Measurements from ENCODE around the gene NDUFS6.

- no peak for TF ChIP-seq OSR1 (CRISPR knock-in tag; IDR thresholded peaks at IDR 0.05)
- TF ChIP-seq CSDC2 (CRISPR knock-in tag; IDR thresholded peaks at IDR 0.05): no peak
- TF ChIP-seq SNAI2 (CRISPR knock-in tag; IDR thresholded peaks at IDR 0.05): no peak
- TF ChIP-seq ZNF565 (CRISPR knock-in tag; conservative IDR thresholded peaks at IDR 0.05; ENCODE audit: low read depth): no peak
- no peak for TF ChIP-seq ZFP30 (CRISPR knock-in tag; IDR thresholded peaks at IDR 0.05)
- TF ChIP-seq, protein P1, sequence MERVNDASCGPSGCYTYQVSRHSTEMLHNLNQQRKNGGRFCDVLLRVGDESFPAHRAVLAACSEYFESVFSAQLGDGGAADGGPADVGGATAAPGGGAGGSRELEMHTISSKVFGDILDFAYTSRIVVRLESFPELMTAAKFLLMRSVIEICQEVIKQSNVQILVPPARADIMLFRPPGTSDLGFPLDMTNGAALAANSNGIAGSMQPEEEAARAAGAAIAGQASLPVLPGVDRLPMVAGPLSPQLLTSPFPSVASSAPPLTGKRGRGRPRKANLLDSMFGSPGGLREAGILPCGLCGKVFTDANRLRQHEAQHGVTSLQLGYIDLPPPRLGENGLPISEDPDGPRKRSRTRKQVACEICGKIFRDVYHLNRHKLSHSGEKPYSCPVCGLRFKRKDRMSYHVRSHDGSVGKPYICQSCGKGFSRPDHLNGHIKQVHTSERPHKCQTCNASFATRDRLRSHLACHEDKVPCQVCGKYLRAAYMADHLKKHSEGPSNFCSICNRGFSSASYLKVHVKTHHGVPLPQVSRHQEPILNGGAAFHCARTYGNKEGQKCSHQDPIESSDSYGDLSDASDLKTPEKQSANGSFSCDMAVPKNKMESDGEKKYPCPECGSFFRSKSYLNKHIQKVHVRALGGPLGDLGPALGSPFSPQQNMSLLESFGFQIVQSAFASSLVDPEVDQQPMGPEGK (CRISPR knock-in tag; IDR thresholded peaks at IDR 0.05; ENCODE audit: borderline replicate concordance): no peak
- TF ChIP-seq ZFP3 (CRISPR knock-in tag; IDR thresholded peaks at IDR 0.05): no peak
- TF ChIP-seq, protein P2, sequence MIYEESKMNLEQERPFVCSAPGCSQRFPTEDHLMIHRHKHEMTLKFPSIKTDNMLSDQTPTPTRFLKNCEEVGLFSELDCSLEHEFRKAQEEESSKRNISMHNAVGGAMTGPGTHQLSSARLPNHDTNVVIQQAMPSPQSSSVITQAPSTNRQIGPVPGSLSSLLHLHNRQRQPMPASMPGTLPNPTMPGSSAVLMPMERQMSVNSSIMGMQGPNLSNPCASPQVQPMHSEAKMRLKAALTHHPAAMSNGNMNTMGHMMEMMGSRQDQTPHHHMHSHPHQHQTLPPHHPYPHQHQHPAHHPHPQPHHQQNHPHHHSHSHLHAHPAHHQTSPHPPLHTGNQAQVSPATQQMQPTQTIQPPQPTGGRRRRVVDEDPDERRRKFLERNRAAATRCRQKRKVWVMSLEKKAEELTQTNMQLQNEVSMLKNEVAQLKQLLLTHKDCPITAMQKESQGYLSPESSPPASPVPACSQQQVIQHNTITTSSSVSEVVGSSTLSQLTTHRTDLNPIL (CRISPR knock-in tag; IDR thresholded peaks at IDR 0.05; ENCODE audit: low read depth): no peak
Measured at GRCh38 chr5:1780614-1780930, 20.6 kb upstream of the NDUFS6 start.

All from SK-N-SH treated with all-trans-retinoic acid at 6 μM for 48 hours (cell line).